NCI-H446 treated with DMSO at 0.1 percent for 48 hours (cell line): ENCODE data around the gene CLMP.
"Not testable (repeated sequence)": the region's sequence is repeated elsewhere in the genome, so short reads cannot be mapped to it uniquely, and the experiment has no call there.

Source experiments
- DNase-seq: peaks from one replicate; lab custom pipeline; 2025; lab: John Stamatoyannopoulos, UW

The CLMP gene

DNA sequence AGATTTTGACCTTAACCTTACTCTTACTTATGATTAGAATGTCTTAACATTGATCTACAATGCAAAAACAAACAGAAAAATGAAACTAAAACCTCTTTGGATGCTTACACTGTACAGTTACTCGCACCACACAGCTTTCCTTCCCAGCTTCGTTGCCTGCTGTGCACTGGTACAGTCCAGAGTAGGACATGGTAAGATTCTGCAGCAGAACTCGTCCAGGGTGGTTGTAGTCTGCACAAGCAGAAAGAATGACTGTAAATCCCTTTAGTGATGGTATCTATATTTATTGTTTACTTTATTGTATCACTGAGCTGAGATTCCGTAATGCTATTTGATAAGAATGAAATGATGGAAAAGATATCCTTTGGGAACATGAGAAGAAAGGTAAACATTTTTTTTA, 112.1 kb downstream of the CLMP start:
- no peak for DNase-seq

GRCh38 chr11:123080015-123080414, 115.0 kb downstream of the CLMP start:
- no peak for DNase-seq

- no peak for DNase-seq
Observed at GRCh38 chr11:123076484-123076883, 118.6 kb downstream of the CLMP start.

DNA sequence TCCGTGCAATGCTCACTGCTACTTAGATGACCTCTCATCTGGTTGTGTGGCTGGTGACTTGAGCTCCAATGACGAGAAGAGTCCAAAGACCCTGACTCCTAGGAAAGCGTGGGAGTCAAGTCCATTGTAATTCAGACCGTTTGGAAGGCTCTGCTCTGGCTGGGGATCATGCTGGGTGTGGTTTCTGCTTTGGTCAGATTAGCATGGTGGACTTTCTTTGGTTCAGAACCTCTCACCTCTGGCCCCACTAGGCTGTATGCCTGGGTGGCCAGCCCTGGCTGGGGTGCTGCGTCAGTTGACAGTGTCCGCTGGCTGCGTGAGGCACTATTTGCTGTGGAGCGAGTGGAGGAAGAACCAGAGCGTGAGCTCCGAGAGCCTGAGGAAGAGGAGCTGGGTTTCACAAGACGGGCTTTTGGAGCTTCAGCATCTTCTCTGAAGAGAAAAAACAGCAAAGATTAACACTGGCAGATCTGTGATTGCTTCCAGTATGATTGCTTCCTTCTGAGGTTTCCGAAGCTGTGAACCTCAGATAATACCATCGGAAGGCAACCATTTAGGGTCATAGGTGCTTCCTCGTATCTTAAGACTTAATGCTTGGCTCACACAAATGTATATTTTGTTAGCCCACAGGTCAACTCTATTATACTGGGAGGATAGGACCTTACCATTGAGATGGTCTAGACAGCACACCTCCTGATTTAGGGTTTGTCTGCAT, 121.5 kb downstream of the CLMP start:
- no peak for DNase-seq

DNA sequence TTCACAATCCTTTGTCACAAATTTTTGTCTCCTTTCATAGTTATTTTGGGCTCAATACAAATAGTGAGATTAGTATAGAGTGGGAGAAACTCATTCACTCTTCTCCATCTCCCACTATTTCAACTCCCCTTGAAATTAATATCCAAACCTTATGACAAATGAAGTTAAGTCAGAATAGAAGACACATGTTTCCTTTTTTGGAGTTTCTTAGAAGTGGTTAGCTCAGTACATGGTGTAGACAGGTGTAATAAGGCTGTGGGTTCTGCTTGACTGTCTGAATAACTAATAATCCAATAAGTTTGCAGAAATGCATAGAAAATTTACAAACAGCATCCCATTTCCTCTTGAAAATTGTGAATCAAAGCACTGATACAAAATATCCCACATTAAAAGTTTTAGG, 122.3 kb downstream of the CLMP start:
- no peak for DNase-seq

GRCh38 chr11:123072332-123072761, 122.7 kb downstream of the CLMP start:
- no peak for DNase-seq

DNA sequence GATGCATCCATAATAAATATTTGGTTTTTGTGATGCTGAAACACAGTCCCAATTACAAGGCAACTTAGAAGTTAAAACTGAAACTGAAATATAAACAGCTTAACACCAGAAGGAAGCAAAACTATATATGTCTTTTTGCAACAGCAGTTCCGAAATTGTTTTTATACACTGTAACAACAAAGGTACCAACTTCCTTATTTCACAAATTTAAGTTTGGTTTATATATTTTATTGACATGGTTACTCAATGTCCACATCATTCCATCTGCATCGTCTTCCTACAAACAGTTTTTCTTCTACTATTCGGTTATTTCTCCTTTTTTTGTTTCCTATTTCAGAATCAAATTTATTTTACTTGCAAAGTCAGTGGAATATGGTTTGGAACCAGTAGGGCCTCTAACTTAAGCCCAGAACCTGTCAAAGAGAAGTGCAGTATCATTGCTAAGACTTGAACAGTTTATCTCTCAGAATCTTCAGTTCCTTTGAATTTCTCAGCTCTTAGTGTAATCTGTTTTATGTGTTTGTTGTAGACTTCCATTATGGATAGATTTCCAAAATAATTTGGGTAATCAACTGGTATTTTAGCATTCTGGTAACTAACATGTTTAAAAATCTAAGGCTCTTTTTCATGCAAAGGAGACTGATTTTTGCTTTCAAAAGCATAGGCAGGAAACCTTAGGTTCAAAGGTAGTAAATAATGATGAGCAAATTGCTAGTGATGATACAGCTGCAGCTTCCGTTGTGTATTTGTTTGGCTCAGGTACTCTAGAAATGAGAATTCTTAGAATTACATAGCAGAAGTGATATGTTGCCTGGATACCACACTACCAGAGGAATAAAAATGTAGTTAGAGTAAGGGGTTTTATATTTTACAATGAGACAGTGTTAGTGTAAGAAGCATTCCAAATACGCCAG, 124.9 kb downstream of the CLMP start:
- DNase-seq = no peak

DNA sequence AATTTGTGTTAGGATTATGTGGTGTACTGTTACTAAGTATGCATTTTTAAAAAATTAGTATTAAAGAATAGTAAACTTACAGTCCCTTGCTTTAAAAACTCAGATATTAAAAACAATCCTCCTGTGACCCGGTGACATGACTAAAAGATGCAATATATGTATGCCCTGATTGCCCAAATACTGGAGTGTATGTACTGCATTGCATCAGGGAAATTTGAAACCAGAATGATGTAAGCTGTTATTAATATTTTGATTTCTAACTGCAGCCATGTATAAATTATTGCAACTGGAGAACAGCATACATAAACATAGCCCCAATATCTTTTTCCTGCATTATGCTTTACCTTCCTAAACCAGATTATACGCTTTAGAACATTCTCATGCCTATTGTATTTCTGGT, 129.4 kb downstream of the CLMP start:
- peak; percentile 24 for DNase-seq

- DNase-seq = no peak
Observed at GRCh38 chr11:123063826-123064657, 131.0 kb downstream of the CLMP start.

- DNase-seq = peak; percentile 62
Observed at GRCh38 chr11:123062892-123063825, 131.9 kb downstream of the CLMP start.

DNA sequence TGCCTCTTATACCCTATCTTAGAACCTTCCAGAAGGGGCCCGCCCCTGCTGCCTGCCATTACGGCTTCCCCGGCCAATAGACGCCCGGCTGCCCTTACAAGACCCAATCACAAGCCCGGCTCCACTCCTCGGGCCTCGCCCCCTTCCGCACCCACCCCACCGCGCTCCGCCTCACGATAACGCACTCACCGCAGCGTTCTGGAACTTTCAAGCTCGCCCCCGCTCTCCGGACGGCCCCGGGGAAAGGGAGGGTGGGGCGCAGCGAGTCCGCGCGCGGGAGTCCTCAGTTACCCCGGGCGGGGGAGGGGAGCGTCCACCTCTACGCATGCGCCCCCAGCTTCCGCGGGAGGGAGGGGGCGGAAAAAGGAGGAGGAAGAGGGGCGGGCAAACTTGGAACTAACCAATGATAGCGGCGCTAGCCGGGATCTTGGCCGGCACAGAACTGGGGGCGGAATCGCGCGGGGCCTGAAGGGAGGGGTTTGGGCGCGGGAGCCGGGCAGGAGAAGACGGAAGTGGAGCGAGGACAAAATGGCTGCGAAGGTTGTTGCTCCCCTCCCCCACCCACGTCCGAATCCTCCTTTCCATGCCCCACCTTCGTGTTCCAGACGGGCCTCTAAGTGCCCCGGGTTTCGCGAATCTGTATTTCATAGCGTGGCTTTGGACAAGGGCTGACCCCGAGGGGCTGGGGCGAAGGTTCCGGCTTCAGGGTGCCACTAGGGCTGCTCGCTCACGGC, 132.7 kb downstream of the CLMP start:
- peak; percentile 100 for DNase-seq

DNA sequence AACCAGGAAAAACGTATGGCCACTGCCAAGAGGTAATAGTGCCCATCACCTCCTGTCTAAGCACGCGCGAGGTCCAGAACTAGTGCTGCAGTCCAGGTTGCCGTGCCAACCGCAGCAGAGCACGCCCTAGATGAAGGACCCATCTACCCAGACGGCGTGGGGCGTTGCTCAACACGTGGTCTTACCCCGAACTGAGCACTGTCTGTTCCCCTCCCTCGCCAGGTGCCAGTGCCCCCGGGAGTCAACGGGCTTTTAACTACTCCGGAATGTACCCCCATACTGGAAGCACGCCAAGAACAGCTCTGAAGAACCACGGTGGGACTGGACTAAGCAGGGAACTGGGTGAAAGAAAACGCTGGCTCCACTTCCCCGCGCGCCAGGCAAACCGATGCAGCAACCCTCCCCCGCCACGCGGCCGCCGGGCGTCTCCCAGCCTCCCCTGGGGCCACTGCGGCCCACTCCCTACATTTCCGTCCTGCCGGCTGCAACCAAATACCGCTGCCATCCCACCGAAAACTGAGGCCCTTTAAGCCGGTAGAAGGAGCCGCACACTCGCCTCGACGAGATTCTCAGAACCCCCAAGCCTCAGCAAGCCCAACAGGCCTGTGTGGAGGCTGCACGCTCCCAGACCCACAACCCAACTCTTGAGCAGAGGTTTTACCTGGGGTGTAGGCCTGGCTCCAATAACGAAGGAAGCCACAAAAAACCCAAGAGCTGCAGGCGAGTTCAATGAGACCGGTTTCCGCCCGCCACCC, 133.5 kb downstream of the CLMP start, which contains the start of gene HSPA8:
TSS of gene HSPA8 (minus strand) at position 734 of the 755 bp plus-strand sequence. CDS start 812 bp downstream, outside the sequence.
- DNase-seq = peak; percentile 61

GRCh38 chr11:123060277-123061000, 134.6 kb downstream of the CLMP start:
- no peak for DNase-seq

- DNase-seq = not testable (repeated sequence)
Observed at GRCh38 chr11:123059041-123059920, 135.8 kb downstream of the CLMP start.

DNA sequence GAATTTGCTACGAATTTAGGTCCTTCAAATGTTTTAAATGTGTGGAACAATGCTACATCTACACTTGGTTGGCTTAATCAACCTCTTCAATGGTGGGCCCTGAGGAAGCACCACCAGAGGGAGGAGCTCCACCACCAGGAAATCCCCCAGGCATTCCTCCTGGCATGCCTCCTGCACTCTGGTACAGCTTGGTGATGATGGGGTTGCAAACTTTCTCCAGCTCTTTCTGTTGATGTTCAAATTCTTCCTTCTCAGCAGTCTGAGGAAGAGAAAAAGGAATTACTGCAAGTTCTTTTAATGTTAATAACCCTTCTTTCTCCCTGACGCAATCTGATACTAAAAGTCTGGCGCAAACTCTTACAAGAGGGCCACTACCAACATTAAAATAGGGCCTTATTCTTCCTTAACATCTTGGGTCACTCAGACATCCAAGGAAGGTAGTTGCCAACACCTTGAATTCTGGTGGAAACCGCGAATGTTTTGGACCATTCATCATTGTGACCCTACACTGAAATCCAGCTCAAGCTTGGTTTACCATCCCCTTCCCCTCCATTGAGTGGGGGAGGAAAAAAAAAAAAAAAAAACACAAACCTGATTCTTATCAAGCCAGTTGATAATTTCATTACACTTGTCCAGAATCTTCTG, 137.3 kb downstream of the CLMP start:
- DNase-seq = no peak

- DNase-seq = no peak
Observed at GRCh38 chr11:123056835-123057491, 138.1 kb downstream of the CLMP start.
